PC-3 (cell line): ENCODE measurements around the gene TLDC2. TPM values are rescaled to one million over a fixed set of nuclear protein-coding genes. Genes with fewer than 3 reads are reported as not detected.

Experiments used
- ATAC-seq: fragments of 200-7000 bp; cut with Tn5 transposase; 2 replicates; pipeline ENCODE4 v1.9.1; 2020; ENCODE audit warnings: mild to moderate bottlenecking, moderate library complexity
- BruUV-seq: library from RNA; stranded (reverse); fragments of 400-500 nt; replicated peaks from 2 replicates; lab custom pipeline; 2021; lab: Mats Ljungman, UMichigan
- CTCF ChIA-PET: fragments of 300-600 bp; sonication (Branson Sonifier 250); formaldehyde crosslinking; loops from one replicate; lab custom pipeline; 2022; ENCODE audit warnings: antibody characterized with exemption; lab: Charles Lee
- POLR2A ChIA-PET: fragments of 300-600 bp; sonication (Branson Sonifier 250); formaldehyde crosslinking; loops from one replicate; lab custom pipeline; 2022; ENCODE audit warnings: antibody characterized with exemption; ENCODE audit not compliant: unreplicated experiment; lab: Charles Lee
- DNase-seq: peaks from one replicate; pipeline ENCODE4 v3.0.0-alpha.2; 2015
- H2AFZ ChIP-seq: fragments of 300-600 bp; sonication (generic); 2 replicates; pipeline ENCODE4 v1.6.0; 2016; ENCODE audit warnings: antibody characterized with exemption, low read length
- H3F3A ChIP-seq: fragments of 300-600 bp; sonication (generic); one replicate; pipeline ENCODE4 v1.6.0; 2017; ENCODE audit warnings: antibody characterized with exemption, low read length, control low read depth, mild to moderate bottlenecking; ENCODE audit not compliant: unreplicated experiment
- H3K27ac ChIP-seq: fragments of 300-600 bp; sonication (generic); 2 replicates; pipeline ENCODE4 v1.5.1; 2016; ENCODE audit warnings: mild to moderate bottlenecking, low read length
- H3K27me3 ChIP-seq: fragments of 300-600 bp; sonication (generic); 2 replicates; pipeline ENCODE4 v1.6.1; 2016; ENCODE audit warnings: low read length, mixed read lengths
- H3K36me3 ChIP-seq: fragments of 300-600 bp; sonication (generic); 2 replicates; pipeline ENCODE4 v1.6.1; 2016; ENCODE audit warnings: low read depth, mixed run types, low read length, mixed read lengths
- H3K4me1 ChIP-seq: fragments of 300-600 bp; sonication (generic); 2 replicates; pipeline ENCODE4 v1.5.1; 2016; ENCODE audit warnings: low read length; ENCODE audit not compliant: insufficient read depth
- H3K4me2 ChIP-seq: fragments of 300-600 bp; sonication (generic); 2 replicates; pipeline ENCODE4 v1.6.0; 2016; ENCODE audit warnings: low read length
- H3K4me3 ChIP-seq: fragments of 300-600 bp; sonication (generic); 2 replicates; pipeline ENCODE4 v1.5.1; 2016; ENCODE audit warnings: mild to moderate bottlenecking, low read length, mixed read lengths
- H3K79me2 ChIP-seq: fragments of 300-600 bp; sonication (generic); 2 replicates; pipeline ENCODE4 v1.6.1; 2017; ENCODE audit warnings: low read length, mixed read lengths
- H3K9ac ChIP-seq: fragments of 300-600 bp; sonication (generic); 2 replicates; pipeline ENCODE4 v1.6.0; 2016; ENCODE audit warnings: mild to moderate bottlenecking, low read length
- H3K9me2 ChIP-seq: fragments of 300-600 bp; sonication (generic); replicated peaks from 2 replicates; pipeline ENCODE4 v1.6.1; 2016; ENCODE audit warnings: mixed run types, low read length, mixed read lengths
- H3K9me3 ChIP-seq: fragments of 300-600 bp; sonication (generic); 2 replicates; pipeline ENCODE4 v1.6.1; 2016; ENCODE audit warnings: low read length, mixed read lengths
- H4K20me1 ChIP-seq: fragments of 300-600 bp; sonication (generic); 2 replicates; pipeline ENCODE4 v1.6.1; 2016; ENCODE audit warnings: low read length, mixed read lengths
- CTCF ChIP-seq: fragments of 300-600 bp; sonication (generic); conservative IDR thresholded peaks from 2 replicates; pipeline ENCODE4 v1.5.1; 2017; ENCODE audit warnings: antibody characterized with exemption, low read depth, mild to moderate bottlenecking, low read length
- EZH2 ChIP-seq: fragments of 300-600 bp; sonication (generic); IDR thresholded peaks from one replicate; pipeline ENCODE4 v1.6.1; 2017; ENCODE audit warnings: antibody characterized with exemption, mild to moderate bottlenecking, low read length; ENCODE audit not compliant: unreplicated experiment
- EZH2phosphoT487 ChIP-seq: fragments of 300-600 bp; sonication (generic); IDR thresholded peaks from 2 replicates; pipeline ENCODE4 v1.6.1; 2018; ENCODE audit warnings: mild to moderate bottlenecking, antibody characterized with exemption, low read length, borderline replicate concordance
- intact Hi-C: fragments of 100-400 bp; cut with micrococcal nuclease; formaldehyde crosslinking; loops from 2 replicates; pipeline ENCODE4 v1.9.0; 2023
- total RNA-seq: library from RNA; depleted of rRNA; stranded (reverse); fragments of >200 nt; gene quantifications from 2 replicates; pipeline ENCODE4 v1.2.3, GENCODE V29; 2014

The TLDC2 gene
- total RNA-seq, 1 experiment from 2014 or later, result not detected

GRCh38 chr20:36851490-36851889 lies 24.4 kb upstream of the TLDC2 start:
- ChIA-PET CTCF (no interaction called here), POLR2A (no interaction called here)
- no peak overlapping the region for H2AFZ ChIP-seq
- intact Hi-C loops, result no loop called here
- no peak for ATAC-seq
- no peaks in the 10 kb centered on the region for H3K36me3 ChIP-seq
- peaks cover 11% of the 10 kb centered on the region for H3K4me1 ChIP-seq
- H3K9me3 ChIP-seq, result no peaks in the 10 kb centered on the region
- H3K27ac ChIP-seq, result no peak overlapping the region
- no peaks in the 10 kb centered on the region for H3F3A ChIP-seq
- H3K27me3 ChIP-seq, result no peaks in the 10 kb centered on the region
- no peak overlapping the region for H3K9ac ChIP-seq
- no peak overlapping the region for H3K4me2 ChIP-seq
- H3K9me2 ChIP-seq, result no peaks in the 10 kb centered on the region
- H3K79me2 ChIP-seq, result peaks cover 89% of the 10 kb centered on the region
- TF ChIP-seq EZH2phosphoT487 (no peak), EZH2 (no peak), CTCF (no peak)
- BruUV-seq, result no TSS peak
- DNase-seq, result no peak
- peaks cover 14% of the 10 kb centered on the region; the same call in 1 of the 2 replicates for H4K20me1 ChIP-seq
- no peak overlapping the region for H3K4me3 ChIP-seq

GRCh38 chr20:36852187-36852586 lies 23.8 kb upstream of the TLDC2 start:
- peaks cover 14% of the 10 kb centered on the region; the same call in 1 of the 2 replicates for H4K20me1 ChIP-seq
- H3K9me3 ChIP-seq, result no peaks in the 10 kb centered on the region
- no peak overlapping the region for H3K9ac ChIP-seq
- H3K27me3 ChIP-seq, result no peaks in the 10 kb centered on the region
- H3K36me3 ChIP-seq, result no peaks in the 10 kb centered on the region
- no TSS peak for BruUV-seq
- peaks cover 92% of the 10 kb centered on the region for H3K79me2 ChIP-seq
- H3K4me3 ChIP-seq, result no peak overlapping the region
- H3K9me2 ChIP-seq, result no peaks in the 10 kb centered on the region
- TF ChIP-seq EZH2, result no peak
- TF ChIP-seq EZH2phosphoT487, result no peak
- TF ChIP-seq CTCF, result no peak
- POLR2A ChIA-PET, result no interaction called here
- H3K4me2 ChIP-seq, result no peak overlapping the region
- no peaks in the 10 kb centered on the region for H3F3A ChIP-seq
- H2AFZ ChIP-seq, result no peak overlapping the region
- CTCF ChIA-PET, result no interaction called here
- no peak for ATAC-seq
- H3K27ac ChIP-seq, result no peak overlapping the region
- DNase-seq, result no peak
- H3K4me1 ChIP-seq, result peaks cover 18% of the 10 kb centered on the region
- intact Hi-C loops, result no loop called here

- peaks cover 94% of the 10 kb centered on the region for H3K79me2 ChIP-seq
- H3K9me2 ChIP-seq, result no peaks in the 10 kb centered on the region
- H3K4me3 ChIP-seq, result no peak overlapping the region
- no peaks in the 10 kb centered on the region for H3K9me3 ChIP-seq
- H3K27me3 ChIP-seq, result no peaks in the 10 kb centered on the region
- CTCF ChIA-PET, result interaction anchor here (0.7 kb wide), 1 partner anchor 381 kb away, joined by 5 read pairs; no protein-coding TSS in a partner anchor
- H3K36me3 ChIP-seq, result 0 out of 2 replicates have a peak, but pooled peaks cover 3% of the 10 kb centered on the region
- no peak overlapping the region for H2AFZ ChIP-seq
- no peaks in the 10 kb centered on the region for H3F3A ChIP-seq
- H3K9ac ChIP-seq, result no peak overlapping the region
- H3K4me2 ChIP-seq, result no peak overlapping the region
- peaks cover 17% of the 10 kb centered on the region for H3K4me1 ChIP-seq
- DNase-seq (no peak), ATAC-seq (no peak; the same call in 1 of the 2 replicates)
- BruUV-seq, result no TSS peak
- H3K27ac ChIP-seq, result no peak overlapping the region
- intact Hi-C loops, result no loop called here
- peaks cover 15% of the 10 kb centered on the region; the same call in 1 of the 2 replicates for H4K20me1 ChIP-seq
- TF ChIP-seq EZH2 (no peak), EZH2phosphoT487 (no peak), CTCF (no peak)
- POLR2A ChIA-PET, result no interaction called here
These were observed 21.3 kb upstream of the TLDC2 start for GRCh38 chr20:36854348-36855240.
